ENCODE measurements around the gene HBP1. TPM values are rescaled to one million over a fixed set of nuclear protein-coding genes. Genes with fewer than 3 reads are reported as not detected.

Gene HBP1, protein sequence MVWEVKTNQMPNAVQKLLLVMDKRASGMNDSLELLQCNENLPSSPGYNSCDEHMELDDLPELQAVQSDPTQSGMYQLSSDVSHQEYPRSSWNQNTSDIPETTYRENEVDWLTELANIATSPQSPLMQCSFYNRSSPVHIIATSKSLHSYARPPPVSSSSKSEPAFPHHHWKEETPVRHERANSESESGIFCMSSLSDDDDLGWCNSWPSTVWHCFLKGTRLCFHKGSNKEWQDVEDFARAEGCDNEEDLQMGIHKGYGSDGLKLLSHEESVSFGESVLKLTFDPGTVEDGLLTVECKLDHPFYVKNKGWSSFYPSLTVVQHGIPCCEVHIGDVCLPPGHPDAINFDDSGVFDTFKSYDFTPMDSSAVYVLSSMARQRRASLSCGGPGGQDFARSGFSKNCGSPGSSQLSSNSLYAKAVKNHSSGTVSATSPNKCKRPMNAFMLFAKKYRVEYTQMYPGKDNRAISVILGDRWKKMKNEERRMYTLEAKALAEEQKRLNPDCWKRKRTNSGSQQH
- 90.9 and 106 TPM in 2 replicates for total RNA-seq (ENCODE audit: low replicate concordance)

DNA sequence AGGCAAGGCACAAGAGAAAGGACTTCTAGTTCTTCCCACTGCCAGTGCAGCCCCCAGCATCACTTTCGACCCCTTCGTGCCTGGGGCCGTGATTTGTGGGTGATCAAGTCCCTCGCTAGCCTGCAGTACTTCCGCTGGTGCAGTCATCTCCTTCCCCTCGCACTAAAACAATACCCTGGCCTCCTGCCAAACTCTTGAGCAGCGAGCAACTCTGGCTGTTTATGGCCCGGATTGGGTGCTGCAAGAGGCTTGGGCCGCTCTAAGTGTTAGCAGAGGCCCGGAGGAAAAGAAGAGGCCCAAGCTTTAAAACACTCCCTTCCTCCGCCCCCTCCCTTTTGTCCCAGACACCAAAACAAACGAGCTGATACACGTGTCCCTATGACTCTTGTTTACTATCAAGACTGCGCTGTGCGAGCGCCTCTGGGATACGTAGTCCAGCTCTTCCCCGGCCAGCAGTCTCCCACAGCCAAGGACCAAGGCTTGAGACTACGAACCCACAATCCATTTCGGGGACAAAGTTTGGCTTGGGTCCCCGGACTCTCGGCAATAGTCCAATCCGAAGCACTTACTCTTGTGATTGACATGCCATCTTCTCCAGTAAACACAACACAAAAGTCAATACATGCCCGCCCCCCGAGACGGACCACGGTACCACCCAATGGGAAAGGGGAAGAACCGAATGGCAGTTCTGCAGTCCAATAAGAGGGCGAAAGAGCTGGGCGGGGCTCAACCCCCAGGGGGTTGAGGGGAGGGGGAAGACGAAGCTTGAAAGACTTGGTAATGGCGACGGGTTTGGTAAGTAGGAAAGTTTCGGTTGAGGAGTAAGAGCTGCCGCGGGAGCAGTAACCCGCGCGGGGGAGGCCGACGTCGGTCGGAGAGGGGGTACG is at the start of gene HBP1:
HBP1 (plus strand) TSS at position 771 of the 887 bp plus-strand sequence. CDS start 10,891 bp downstream, outside the sequence.
- peak; percentile 100 for DNase-seq (ENCODE audit: low read depth)
- peak within 1 kb of the TSS; percentile 73 for H3K4me3 ChIP-seq (ENCODE audit: low read depth, low read length)
- TF ChIP-seq, protein P1, sequence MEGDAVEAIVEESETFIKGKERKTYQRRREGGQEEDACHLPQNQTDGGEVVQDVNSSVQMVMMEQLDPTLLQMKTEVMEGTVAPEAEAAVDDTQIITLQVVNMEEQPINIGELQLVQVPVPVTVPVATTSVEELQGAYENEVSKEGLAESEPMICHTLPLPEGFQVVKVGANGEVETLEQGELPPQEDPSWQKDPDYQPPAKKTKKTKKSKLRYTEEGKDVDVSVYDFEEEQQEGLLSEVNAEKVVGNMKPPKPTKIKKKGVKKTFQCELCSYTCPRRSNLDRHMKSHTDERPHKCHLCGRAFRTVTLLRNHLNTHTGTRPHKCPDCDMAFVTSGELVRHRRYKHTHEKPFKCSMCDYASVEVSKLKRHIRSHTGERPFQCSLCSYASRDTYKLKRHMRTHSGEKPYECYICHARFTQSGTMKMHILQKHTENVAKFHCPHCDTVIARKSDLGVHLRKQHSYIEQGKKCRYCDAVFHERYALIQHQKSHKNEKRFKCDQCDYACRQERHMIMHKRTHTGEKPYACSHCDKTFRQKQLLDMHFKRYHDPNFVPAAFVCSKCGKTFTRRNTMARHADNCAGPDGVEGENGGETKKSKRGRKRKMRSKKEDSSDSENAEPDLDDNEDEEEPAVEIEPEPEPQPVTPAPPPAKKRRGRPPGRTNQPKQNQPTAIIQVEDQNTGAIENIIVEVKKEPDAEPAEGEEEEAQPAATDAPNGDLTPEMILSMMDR (IDR thresholded peaks at IDR 0.05; ENCODE audit: insufficient read depth, low read length) = no peak

DNA sequence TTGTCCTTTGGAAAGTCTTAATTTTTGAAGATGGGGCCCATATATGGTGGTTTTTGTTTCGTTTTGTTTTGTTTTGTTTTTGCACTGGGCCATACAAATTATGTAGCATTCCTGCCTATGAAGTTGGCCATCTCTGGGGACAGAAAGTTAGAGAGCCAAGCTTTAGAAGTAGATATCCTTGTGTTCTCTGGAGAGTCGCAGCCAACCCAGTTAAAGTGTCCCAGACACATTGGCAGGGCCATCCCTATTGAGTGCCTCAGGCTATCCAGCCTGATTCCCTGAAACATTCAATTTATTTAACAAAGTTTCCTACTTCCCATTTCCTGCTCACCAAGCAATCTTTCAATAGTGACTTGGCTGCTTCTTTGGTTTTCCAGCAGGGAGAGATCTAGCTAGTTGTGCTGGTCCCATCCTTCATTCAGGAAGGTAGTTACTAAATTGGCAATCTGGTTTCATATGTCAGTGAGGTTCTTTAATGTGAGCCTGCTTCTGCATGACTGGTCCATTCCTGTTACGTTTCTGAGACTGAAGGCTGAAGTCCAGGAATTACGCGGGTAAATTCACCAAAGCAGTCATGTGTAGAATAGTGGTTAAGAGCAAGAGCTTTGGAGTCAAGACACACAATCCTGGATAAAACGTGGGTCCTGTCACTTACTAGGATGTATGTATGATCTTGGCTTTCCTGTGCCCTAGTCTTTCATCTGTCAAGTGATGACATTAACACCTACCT is 49.3 kb upstream of the HBP1 start:
- no peak for DNase-seq (ENCODE audit: low read depth)
- H3K4me3 ChIP-seq (ENCODE audit: low read depth, low read length) = no peak overlapping the region
- TF ChIP-seq, protein P1 (IDR thresholded peaks at IDR 0.05; ENCODE audit: insufficient read depth, low read length) = no peak

DNA sequence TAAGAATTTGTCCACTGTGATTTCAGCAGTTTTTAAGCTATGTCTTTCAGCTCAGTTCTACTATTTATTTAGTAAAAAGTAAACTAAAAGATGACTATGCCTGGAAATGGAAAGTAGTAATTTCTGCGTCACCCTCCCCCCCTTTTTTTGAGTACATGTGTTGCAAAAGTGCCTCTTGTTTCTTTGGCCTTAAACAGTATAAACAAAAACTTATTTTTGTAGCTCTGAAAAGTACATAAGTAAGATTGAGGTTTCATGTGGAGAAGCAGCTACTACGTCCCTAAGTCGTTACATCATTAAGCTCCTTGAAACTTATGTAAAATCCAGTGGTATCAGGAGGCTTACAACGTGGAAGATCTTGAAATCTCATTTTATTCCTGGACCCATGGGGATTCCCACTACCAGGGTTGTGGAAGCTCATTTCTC is 46.3 kb upstream of the HBP1 start:
- TF ChIP-seq, protein P1 (IDR thresholded peaks at IDR 0.05; ENCODE audit: insufficient read depth, low read length) = no peak
- DNase-seq (ENCODE audit: low read depth) = no peak
- no peak overlapping the region for H3K4me3 ChIP-seq (ENCODE audit: low read depth, low read length)

DNA sequence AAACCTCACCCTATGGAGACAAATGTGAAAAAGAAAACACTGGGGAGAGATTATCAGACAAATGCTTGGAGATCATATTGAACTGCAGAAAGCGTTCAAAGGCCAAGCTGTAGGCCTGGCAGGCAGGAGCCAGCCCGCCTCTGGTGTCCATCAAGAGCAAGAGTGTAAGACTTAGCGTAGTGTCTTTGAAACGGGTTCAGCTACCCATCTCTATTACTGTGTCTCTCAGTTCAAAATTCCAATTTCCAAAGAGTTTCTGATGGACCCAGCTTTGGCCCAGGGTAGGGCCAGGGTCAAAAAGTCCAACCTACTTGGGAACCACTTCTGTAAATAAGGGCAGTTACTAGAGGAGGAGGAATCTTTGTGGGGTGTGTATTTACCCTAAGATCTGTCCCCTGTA is 45.4 kb upstream of the HBP1 start:
- TF ChIP-seq, protein P1 (IDR thresholded peaks at IDR 0.05; ENCODE audit: insufficient read depth, low read length) = no peak
- H3K4me3 ChIP-seq (ENCODE audit: low read depth, low read length) = no peak overlapping the region

DNA sequence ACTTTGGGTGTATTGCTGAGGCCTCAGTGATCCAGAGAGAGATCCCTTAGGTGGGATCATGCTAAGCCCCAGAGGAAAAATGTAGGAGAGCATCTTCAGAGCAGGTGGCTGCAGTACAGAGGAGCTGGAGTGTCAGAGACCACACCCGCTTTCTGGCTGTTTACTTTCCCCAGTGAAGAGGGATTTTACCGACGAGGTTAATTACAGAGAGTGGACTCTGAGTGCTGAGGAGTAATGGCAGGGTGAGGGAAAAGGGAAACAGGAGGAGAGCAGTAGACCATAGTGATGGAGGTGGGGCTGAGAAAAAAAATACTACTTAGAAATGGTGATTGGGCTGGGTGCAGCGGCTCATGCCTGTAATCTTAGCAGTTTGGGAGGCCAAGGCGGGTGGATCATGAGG is 43.3 kb upstream of the HBP1 start:
- H3K4me3 ChIP-seq (ENCODE audit: low read depth, low read length) = no peak overlapping the region
- no peak for DNase-seq (ENCODE audit: low read depth)
- TF ChIP-seq, protein P1 (IDR thresholded peaks at IDR 0.05; ENCODE audit: insufficient read depth, low read length) = no peak

More for the DNA sequence above, 45.4 kb upstream of the HBP1 start:
- no peak for DNase-seq (ENCODE audit: low read depth)

DNA sequence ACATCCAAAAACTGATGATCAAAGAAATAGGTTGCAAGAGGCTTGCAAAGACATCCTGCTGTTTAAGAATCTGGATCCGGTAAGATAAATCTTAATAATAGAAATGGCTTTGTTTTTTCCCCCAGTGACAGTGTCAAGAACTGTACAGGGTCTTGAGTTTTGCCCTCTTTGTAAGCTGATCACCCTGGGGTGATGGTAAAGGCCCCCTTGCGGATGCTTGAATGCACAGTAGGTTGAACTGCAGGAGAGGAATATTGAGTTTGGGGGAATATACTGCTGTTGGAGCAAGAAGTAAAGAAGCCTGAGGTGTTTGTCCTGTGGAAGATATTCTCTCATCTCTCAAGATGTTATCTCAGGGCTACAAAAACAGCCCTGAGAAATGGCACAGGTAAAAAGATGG is 40.6 kb upstream of the HBP1 start:
- H3K4me3 ChIP-seq (ENCODE audit: low read depth, low read length) = no peak overlapping the region
- no peak for DNase-seq (ENCODE audit: low read depth)
- TF ChIP-seq, protein P1 (IDR thresholded peaks at IDR 0.05; ENCODE audit: insufficient read depth, low read length) = no peak

All from fibroblast of the aortic adventitia (primary cell).